DND-41 (cell line): ENCODE measurements around the gene TREM1.

ENCODE experiments used
- ATAC-seq: fragments of 200-7000 bp; cut with Tn5 transposase; 3 replicates; pipeline ENCODE4 v1.9.1; 2021; ENCODE audit warnings: low read depth; ENCODE audit not compliant: insufficient read depth
- DNase-seq: peaks from one replicate; pipeline ENCODE4 v3.0.0-alpha.2; 2020
- H2AFZ ChIP-seq: 2 replicates; pipeline ENCODE4 v1.6.0; 2012; ENCODE audit warnings: low read depth, low read length
- H3K27ac ChIP-seq: 2 replicates; pipeline ENCODE4 v1.5.1; 2012; ENCODE audit warnings: low read length, inconsistent platforms
- H3K27me3 ChIP-seq: fragments of 200-600 bp; sonication (generic); 2 replicates; pipeline ENCODE4 v1.6.0; 2012; ENCODE audit warnings: low read length, mild to moderate bottlenecking, inconsistent platforms; ENCODE audit not compliant: insufficient read depth, poor library complexity
- H3K36me3 ChIP-seq: 2 replicates; pipeline ENCODE4 v1.5.1; 2012; ENCODE audit warnings: low read length, inconsistent platforms; ENCODE audit not compliant: insufficient read depth
- H3K4me1 ChIP-seq: 2 replicates; pipeline ENCODE4 v1.5.1; 2012; ENCODE audit warnings: mild to moderate bottlenecking, low read length; ENCODE audit not compliant: insufficient read depth
- H3K4me2 ChIP-seq: 2 replicates; pipeline ENCODE4 v1.6.0; 2012; ENCODE audit warnings: mild to moderate bottlenecking, moderate library complexity, low read length, inconsistent platforms; ENCODE audit not compliant: insufficient read depth
- H3K4me3 ChIP-seq, 2 experiments: fragments of 200-600 bp in 1 of 2; shearing (Covaris generic) in 1 of 2; 2 replicates each; pipeline ENCODE4 v1.5.1; 2012 to 2016; ENCODE audit warnings: inconsistent platforms in 2 of 2, low read length in 2 of 2, mild to moderate bottlenecking in 2 of 2, low read depth in 1 of 2, moderate library complexity in 1 of 2
- H3K79me2 ChIP-seq: 2 replicates; pipeline ENCODE4 v1.6.0; 2012; ENCODE audit warnings: low read length, inconsistent platforms; ENCODE audit not compliant: insufficient read depth
- H3K9ac ChIP-seq: 2 replicates; pipeline ENCODE4 v1.6.0; 2012; ENCODE audit warnings: low read depth, mild to moderate bottlenecking, inconsistent platforms, low read length, moderate library complexity
- H3K9me3 ChIP-seq: 2 replicates; pipeline ENCODE4 v1.5.1; 2012; ENCODE audit warnings: low read length, moderate library complexity, mild to moderate bottlenecking, inconsistent platforms; ENCODE audit not compliant: insufficient read depth, severe bottlenecking
- H4K20me1 ChIP-seq: 2 replicates; pipeline ENCODE4 v1.6.0; 2012; ENCODE audit warnings: low read length; ENCODE audit not compliant: insufficient read depth
- EZH2 ChIP-seq: IDR thresholded peaks from 3 replicates; pipeline ENCODE4 v1.6.1; 2012; ENCODE audit warnings: borderline replicate concordance, low read depth, mild to moderate bottlenecking, moderate library complexity, low read length, inconsistent platforms; ENCODE audit not compliant: severe bottlenecking
- TF ChIP-seq, protein P1 (sequence below): IDR thresholded peaks from 2 replicates; pipeline ENCODE4 v1.5.1; 2012; ENCODE audit warnings: borderline replicate concordance, low read length, moderate library complexity, mild to moderate bottlenecking; ENCODE audit not compliant: poor library complexity, severe bottlenecking; ENCODE audit errors: extremely low read depth

The TREM1 gene

GRCh38 chr6:41327177-41327576 is 40.7 kb upstream of the TREM1 start:
- Histone ChIP-seq H3K27me3 (no peaks in the 10 kb centered on the region), H3K36me3 (no peaks in the 10 kb centered on the region), H2AFZ (no peak overlapping the region), H3K4me1 (peaks cover 10% of the 10 kb centered on the region), H3K9me3 (no peaks in the 10 kb centered on the region), H3K4me3 (no peak overlapping the region), H3K4me2 (no peak overlapping the region), H3K27ac (no peak overlapping the region), H4K20me1 (no peaks in the 10 kb centered on the region), H3K79me2 (no peaks in the 10 kb centered on the region), H3K9ac (no peak overlapping the region)
- DNase-seq (no peak), ATAC-seq (no peak)
- TF ChIP-seq, protein P1, sequence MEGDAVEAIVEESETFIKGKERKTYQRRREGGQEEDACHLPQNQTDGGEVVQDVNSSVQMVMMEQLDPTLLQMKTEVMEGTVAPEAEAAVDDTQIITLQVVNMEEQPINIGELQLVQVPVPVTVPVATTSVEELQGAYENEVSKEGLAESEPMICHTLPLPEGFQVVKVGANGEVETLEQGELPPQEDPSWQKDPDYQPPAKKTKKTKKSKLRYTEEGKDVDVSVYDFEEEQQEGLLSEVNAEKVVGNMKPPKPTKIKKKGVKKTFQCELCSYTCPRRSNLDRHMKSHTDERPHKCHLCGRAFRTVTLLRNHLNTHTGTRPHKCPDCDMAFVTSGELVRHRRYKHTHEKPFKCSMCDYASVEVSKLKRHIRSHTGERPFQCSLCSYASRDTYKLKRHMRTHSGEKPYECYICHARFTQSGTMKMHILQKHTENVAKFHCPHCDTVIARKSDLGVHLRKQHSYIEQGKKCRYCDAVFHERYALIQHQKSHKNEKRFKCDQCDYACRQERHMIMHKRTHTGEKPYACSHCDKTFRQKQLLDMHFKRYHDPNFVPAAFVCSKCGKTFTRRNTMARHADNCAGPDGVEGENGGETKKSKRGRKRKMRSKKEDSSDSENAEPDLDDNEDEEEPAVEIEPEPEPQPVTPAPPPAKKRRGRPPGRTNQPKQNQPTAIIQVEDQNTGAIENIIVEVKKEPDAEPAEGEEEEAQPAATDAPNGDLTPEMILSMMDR: no peak
- TF ChIP-seq EZH2: no peak

DNA sequence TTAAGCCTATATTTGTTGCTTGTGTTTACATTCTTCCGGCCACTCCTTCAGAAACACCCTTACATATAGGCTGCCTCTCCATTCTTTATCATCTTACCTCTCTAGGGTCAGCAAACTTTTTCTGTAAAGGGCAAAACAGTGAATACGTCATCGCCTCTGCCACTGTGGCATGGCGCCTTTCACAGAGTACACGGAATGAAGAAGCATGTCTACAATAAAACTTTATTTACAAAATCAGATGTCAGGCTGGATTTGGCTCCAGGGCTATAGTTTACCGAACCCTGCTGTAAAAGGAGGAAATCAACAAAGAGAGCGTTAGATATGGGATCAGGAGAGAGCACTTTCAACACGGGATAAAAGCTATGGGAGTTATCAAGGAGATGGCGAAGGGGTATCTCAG is 39.6 kb upstream of the TREM1 start:
- TF ChIP-seq, protein P1: no peak
- TF ChIP-seq EZH2: no peak
- no peaks in the 10 kb centered on the region for H3K4me1 ChIP-seq
- no peaks in the 10 kb centered on the region for H4K20me1 ChIP-seq
- H3K79me2 ChIP-seq: no peaks in the 10 kb centered on the region
- H3K4me2 ChIP-seq: no peak overlapping the region
- H3K4me3 ChIP-seq: no peak overlapping the region
- H3K9ac ChIP-seq: no peak overlapping the region
- no peak overlapping the region for H2AFZ ChIP-seq
- no peak overlapping the region for H3K27ac ChIP-seq
- no peaks in the 10 kb centered on the region for H3K36me3 ChIP-seq
- no peaks in the 10 kb centered on the region for H3K9me3 ChIP-seq
- no peaks in the 10 kb centered on the region for H3K27me3 ChIP-seq
- no peak for ATAC-seq
- no peak for DNase-seq

- Histone ChIP-seq H3K27me3 (no peaks in the 10 kb centered on the region), H3K27ac (no peak overlapping the region), H3K36me3 (no peaks in the 10 kb centered on the region), H2AFZ (no peak overlapping the region), H3K9ac (no peak overlapping the region), H4K20me1 (no peaks in the 10 kb centered on the region), H3K4me2 (no peak overlapping the region), H3K4me1 (no peaks in the 10 kb centered on the region), H3K9me3 (no peaks in the 10 kb centered on the region), H3K79me2 (no peaks in the 10 kb centered on the region), H3K4me3 (no peak overlapping the region)
- no peak for DNase-seq
- no peak for ATAC-seq
- TF ChIP-seq, protein P1: no peak
- TF ChIP-seq EZH2: no peak
Observed at GRCh38 chr6:41325446-41326066, 39.1 kb upstream of the TREM1 start.

DNA sequence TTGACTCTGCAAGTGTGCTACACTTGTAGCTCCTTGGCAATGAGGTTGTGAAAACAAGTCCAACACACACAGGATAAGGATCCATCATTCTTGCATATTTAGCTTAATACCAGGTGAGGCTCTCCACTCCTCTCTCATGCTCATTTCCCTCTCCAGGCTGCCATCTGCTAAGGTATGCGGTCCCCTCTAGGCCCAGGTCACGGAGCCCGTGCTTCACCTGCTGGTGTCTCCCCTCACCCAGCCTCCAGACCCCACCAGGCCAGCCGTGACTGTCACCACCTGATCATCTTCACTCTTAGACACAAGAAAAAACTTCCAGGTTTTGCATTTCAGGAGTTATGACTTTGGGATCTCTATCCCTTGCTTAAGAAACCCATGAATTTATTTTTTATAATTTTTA is 34.7 kb upstream of the TREM1 start:
- TF ChIP-seq, protein P1: no peak
- TF ChIP-seq EZH2: no peak
- no peak overlapping the region for H3K27ac ChIP-seq

More for the DNA sequence above, 34.7 kb upstream of the TREM1 start:
- Histone ChIP-seq H4K20me1 (no peaks in the 10 kb centered on the region), H3K36me3 (no peaks in the 10 kb centered on the region), H2AFZ (no peak overlapping the region), H3K79me2 (no peaks in the 10 kb centered on the region), H3K4me1 (peaks cover 21% of the 10 kb centered on the region), H3K9ac (no peak overlapping the region), H3K9me3 (no peaks in the 10 kb centered on the region), H3K27me3 (no peaks in the 10 kb centered on the region), H3K4me3 (no peak overlapping the region), H3K4me2 (no peak overlapping the region)
- ATAC-seq (no peak), DNase-seq (no peak)
